SU-DHL-6 (cell line): Measurements from ENCODE around the gene NOP10.

Experiments used
- H2AFZ ChIP-seq: fragments of 200-600 bp; sonication (generic); 2 replicates; pipeline ENCODE4 v1.6.1; 2014; ENCODE audit warnings: low read depth, mild to moderate bottlenecking, moderate library complexity, mixed read lengths, antibody characterized with exemption, low read length; ENCODE audit not compliant: severe bottlenecking
- H3F3A ChIP-seq: fragments of 200-600 bp; shearing (Covaris generic); 2 replicates; pipeline ENCODE4 v1.6.0; 2016; ENCODE audit warnings: antibody characterized with exemption, mild to moderate bottlenecking; ENCODE audit not compliant: insufficient read depth
- H3K27ac ChIP-seq: fragments of 200-600 bp; sonication (generic); 2 replicates; pipeline ENCODE4 v1.5.1; 2016; ENCODE audit warnings: low read depth, mild to moderate bottlenecking, low read length, moderate library complexity, mixed read lengths
- H3K27me3 ChIP-seq: fragments of 200-600 bp; sonication (generic), shearing (Covaris generic); 2 replicates; pipeline ENCODE4 v1.6.0; 2014; ENCODE audit warnings: mild to moderate bottlenecking, low read length
- H3K36me3 ChIP-seq: fragments of 200-600 bp; sonication (generic); 2 replicates; pipeline ENCODE4 v1.6.1; 2014; ENCODE audit warnings: mild to moderate bottlenecking, low read length, mixed read lengths
- H3K4me2 ChIP-seq: fragments of 300-600, 200-600 bp; shearing (Covaris generic), sonication (generic); 2 replicates; pipeline ENCODE4 v1.6.0; 2014; ENCODE audit warnings: low read length, low read depth, mild to moderate bottlenecking; ENCODE audit not compliant: poor library complexity, severe bottlenecking
- H3K4me3 ChIP-seq: fragments of 200-600 bp; sonication (generic); 2 replicates; pipeline ENCODE4 v1.5.1; 2014; ENCODE audit warnings: antibody characterized with exemption, low read length, mild to moderate bottlenecking, mixed read lengths; ENCODE audit not compliant: insufficient read depth, poor library complexity, severe bottlenecking
- H3K79me2 ChIP-seq: fragments of 200-600 bp; sonication (generic); 2 replicates; pipeline ENCODE4 v1.6.1; 2014; ENCODE audit warnings: mild to moderate bottlenecking, low read length, moderate library complexity; ENCODE audit not compliant: insufficient read depth
- H3K9ac ChIP-seq: fragments of 200-600 bp; sonication (generic); 2 replicates; pipeline ENCODE4 v1.7.0; 2014; ENCODE audit warnings: mild to moderate bottlenecking, low read length
- H3K9me2 ChIP-seq: fragments of 200-600 bp; sonication (generic); replicated peaks from 2 replicates; pipeline ENCODE4 v1.6.1; 2014; ENCODE audit warnings: low read length; ENCODE audit not compliant: insufficient read depth
- H3K9me3 ChIP-seq: fragments of 200-600 bp; sonication (generic); 2 replicates; pipeline ENCODE4 v1.6.1; 2014; ENCODE audit warnings: low read length, mixed read lengths; ENCODE audit not compliant: insufficient read depth
- H4K20me1 ChIP-seq: fragments of 200-600 bp; sonication (generic); 2 replicates; pipeline ENCODE4 v1.6.1; 2014; ENCODE audit warnings: low read depth, mild to moderate bottlenecking, antibody characterized with exemption, low read length, moderate library complexity, mixed read lengths
- EZH2phosphoT487 ChIP-seq: fragments of 200-600 bp; sonication (generic), shearing (Covaris generic); conservative IDR thresholded peaks from 2 replicates; pipeline ENCODE4 v1.6.1; 2018; ENCODE audit warnings: mild to moderate bottlenecking, antibody characterized with exemption, low read length, moderate library complexity, mixed read lengths
- TF ChIP-seq, protein P1 (sequence below): fragments of 200-600 bp; sonication (generic); IDR thresholded peaks from one replicate; pipeline ENCODE4 v1.5.1; 2017; ENCODE audit warnings: antibody characterized with exemption, mild to moderate bottlenecking, low read length, moderate library complexity; ENCODE audit not compliant: insufficient read depth, poor library complexity, severe bottlenecking

The NOP10 gene

DNA sequence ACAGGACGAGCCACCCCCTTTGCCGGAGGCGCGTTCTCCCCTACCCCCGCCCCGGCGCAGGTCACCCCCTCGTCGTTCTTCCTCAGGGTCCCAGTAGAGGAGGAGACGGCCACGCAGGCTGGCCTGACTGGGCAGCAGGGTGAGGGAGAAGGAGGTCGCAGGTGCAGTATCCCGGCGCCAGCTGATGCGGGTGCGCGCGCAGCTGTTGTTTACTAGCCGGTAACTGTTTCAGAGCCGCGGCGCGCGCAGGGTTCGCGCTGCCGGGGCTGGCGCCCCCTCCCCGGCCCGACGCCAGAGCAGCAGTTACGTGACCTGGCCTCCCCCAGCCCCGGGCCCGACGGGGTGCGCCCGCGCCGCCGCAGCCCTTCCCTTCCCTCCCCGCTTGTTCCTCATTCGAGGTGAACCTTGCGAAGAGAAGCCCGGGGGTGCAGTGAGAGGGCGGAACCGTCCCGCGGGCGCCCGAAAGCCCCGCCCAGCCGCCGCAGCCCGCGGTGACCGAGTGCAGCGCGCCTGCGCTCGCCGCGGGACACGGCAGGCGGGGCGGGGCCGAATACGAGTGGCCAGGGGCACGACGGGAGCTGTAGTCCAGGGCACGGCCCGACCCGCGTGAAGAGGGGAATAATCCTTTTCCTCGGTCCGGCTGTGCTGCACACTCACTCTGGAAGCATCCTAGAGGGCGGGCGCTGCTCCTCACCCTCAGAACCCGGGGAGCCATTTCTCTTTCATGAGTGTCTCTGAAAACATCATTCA is 5.2 kb downstream of the NOP10 start, which contains the start of gene SLC12A6:
Gene SLC12A6 (minus strand): TSS at position 225 of the 750 bp plus-strand sequence. CDS start 1,101 bp downstream, outside the sequence.
- Histone ChIP-seq H3K27me3 (no peaks in the 10 kb centered on the region), H3K79me2 (peaks cover 16% of the 10 kb centered on the region)

DNA sequence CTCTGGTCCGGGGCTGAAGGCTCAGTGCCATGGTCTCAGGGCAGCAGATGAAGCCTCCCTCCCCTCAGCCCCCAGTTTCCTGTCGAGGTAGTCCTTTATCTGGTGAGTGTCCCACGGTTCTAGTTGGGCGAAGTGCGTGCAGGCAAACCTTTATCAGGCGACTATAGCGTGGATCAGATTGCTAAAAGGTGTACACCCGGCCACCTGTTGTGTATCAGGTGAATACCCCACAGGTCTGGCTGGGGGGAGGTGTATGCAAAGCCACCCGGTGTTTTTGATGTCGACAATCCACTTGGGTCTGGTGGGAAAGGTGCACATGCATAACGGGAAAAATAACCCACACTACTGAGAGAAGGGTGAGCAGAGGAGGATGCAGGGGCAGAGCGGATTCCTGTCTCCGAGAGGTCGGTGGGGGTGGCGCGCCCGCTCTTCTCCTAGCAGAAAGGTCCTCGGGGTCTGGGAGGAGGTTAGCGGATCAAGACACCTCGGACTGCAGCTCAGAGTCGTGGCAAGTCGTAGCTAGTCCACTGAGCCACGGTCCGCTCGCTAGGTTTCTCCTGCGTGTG is 5.9 kb downstream of the NOP10 start:
- TF ChIP-seq EZH2phosphoT487, result no peak
- TF ChIP-seq, protein P1, sequence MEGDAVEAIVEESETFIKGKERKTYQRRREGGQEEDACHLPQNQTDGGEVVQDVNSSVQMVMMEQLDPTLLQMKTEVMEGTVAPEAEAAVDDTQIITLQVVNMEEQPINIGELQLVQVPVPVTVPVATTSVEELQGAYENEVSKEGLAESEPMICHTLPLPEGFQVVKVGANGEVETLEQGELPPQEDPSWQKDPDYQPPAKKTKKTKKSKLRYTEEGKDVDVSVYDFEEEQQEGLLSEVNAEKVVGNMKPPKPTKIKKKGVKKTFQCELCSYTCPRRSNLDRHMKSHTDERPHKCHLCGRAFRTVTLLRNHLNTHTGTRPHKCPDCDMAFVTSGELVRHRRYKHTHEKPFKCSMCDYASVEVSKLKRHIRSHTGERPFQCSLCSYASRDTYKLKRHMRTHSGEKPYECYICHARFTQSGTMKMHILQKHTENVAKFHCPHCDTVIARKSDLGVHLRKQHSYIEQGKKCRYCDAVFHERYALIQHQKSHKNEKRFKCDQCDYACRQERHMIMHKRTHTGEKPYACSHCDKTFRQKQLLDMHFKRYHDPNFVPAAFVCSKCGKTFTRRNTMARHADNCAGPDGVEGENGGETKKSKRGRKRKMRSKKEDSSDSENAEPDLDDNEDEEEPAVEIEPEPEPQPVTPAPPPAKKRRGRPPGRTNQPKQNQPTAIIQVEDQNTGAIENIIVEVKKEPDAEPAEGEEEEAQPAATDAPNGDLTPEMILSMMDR, result no peak
- peaks cover 9% of the 10 kb centered on the region for H3K79me2 ChIP-seq
- no peaks in the 10 kb centered on the region for H3K36me3 ChIP-seq
- H3K27ac ChIP-seq, result no peak overlapping the region
- no peaks in the 10 kb centered on the region for H4K20me1 ChIP-seq
- no peaks in the 10 kb centered on the region for H3K9me3 ChIP-seq
- peak overlapping the region; percentile 64 for H3K4me2 ChIP-seq
- H3F3A ChIP-seq, result peaks cover 23% of the 10 kb centered on the region; the same call in 1 of the 2 replicates
- peak overlapping the region; percentile 89 for H2AFZ ChIP-seq
- peak overlapping the region; percentile 70 for H3K4me3 ChIP-seq
- peak overlapping the region; percentile 64 for H3K9ac ChIP-seq
- no peaks in the 10 kb centered on the region for H3K9me2 ChIP-seq
- H3K27me3 ChIP-seq, result no peaks in the 10 kb centered on the region

More for the DNA sequence above, 5.2 kb downstream of the NOP10 start, which contains the start of gene SLC12A6:
- Histone ChIP-seq H3F3A (peaks cover 23% of the 10 kb centered on the region; the same call in 1 of the 2 replicates), H3K9me2 (no peaks in the 10 kb centered on the region), H3K9me3 (no peaks in the 10 kb centered on the region), H4K20me1 (no peaks in the 10 kb centered on the region), H3K36me3 (no peaks in the 10 kb centered on the region), H3K9ac (peak within 1 kb of the TSS; percentile 64), H3K27ac (peak within 1 kb of the TSS; percentile 48; the same call in 1 of the 2 replicates), H3K4me2 (peak within 1 kb of the TSS; percentile 64), H3K4me3 (peak within 1 kb of the TSS; percentile 70), H2AFZ (peak within 1 kb of the TSS; percentile 89)
- TF ChIP-seq, protein P1, result no peak
- TF ChIP-seq EZH2phosphoT487, result no peak

DNA sequence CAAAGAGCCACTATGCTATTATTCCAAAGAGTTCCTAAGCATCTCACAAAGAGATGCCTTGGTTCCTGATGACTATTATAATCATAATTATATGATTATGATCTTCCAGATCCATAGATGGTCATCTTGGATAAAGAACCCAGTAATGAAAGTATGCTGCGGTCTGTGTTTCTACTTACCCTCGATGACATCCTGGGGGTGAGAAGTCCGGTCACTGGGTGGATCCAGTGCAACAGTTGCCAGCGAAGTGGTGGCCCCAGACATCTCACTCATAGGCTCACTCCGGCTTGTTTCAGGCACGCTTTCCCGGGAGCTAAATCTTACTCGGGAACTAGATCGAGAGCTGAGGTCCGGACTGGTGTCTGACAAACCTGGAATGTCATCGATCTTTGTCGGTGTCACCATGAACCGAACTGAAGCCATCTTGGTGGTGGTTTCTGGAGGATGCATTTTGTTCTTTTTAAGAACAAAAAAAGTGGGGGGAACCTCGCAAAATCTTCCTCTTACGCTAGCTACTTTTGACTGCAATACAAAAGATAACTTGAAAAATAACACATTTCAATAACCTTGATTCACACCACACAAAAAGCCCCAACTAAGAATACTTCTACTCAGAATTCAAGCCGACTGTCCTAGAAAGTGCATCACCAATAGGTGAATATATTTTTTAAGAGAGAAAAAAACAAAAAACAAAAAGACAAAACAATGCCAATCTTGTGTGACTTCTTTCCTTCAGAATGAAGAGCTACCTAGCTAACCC is 6.5 kb downstream of the NOP10 start:
- H3K4me2 ChIP-seq, result peak overlapping the region; percentile 64
- H2AFZ ChIP-seq, result peak overlapping the region; percentile 89
- H3K9me2 ChIP-seq, result no peaks in the 10 kb centered on the region
- peak overlapping the region; percentile 64; the same call in 1 of the 2 replicates for H3K9ac ChIP-seq
- H3K36me3 ChIP-seq, result no peaks in the 10 kb centered on the region
- H3K27ac ChIP-seq, result no peak overlapping the region
- H3K4me3 ChIP-seq, result no peak overlapping the region
- H3F3A ChIP-seq, result peaks cover 19% of the 10 kb centered on the region; the same call in 1 of the 2 replicates
- no peak for TF ChIP-seq EZH2phosphoT487
- TF ChIP-seq, protein P1, result no peak
- H3K79me2 ChIP-seq, result peaks cover 3% of the 10 kb centered on the region; the same call in 1 of the 2 replicates
- H3K27me3 ChIP-seq, result no peaks in the 10 kb centered on the region
- H4K20me1 ChIP-seq, result no peaks in the 10 kb centered on the region
- no peaks in the 10 kb centered on the region for H3K9me3 ChIP-seq
